Activated T-cell treated with anti-CD3 and anti-CD28 coated beads for 1 hour (primary cell): Measurements from ENCODE around the gene EPHX1.
"Not testable (repeated sequence)": the region's sequence is repeated elsewhere in the genome, so short reads cannot be mapped to it uniquely, and the experiment has no call there.

Source experiments
- DNase-seq: peaks from one replicate; pipeline ENCODE4 v3.0.0-alpha.2; 2020; ENCODE audit warnings: low read depth

EPHX1 gene

DNA sequence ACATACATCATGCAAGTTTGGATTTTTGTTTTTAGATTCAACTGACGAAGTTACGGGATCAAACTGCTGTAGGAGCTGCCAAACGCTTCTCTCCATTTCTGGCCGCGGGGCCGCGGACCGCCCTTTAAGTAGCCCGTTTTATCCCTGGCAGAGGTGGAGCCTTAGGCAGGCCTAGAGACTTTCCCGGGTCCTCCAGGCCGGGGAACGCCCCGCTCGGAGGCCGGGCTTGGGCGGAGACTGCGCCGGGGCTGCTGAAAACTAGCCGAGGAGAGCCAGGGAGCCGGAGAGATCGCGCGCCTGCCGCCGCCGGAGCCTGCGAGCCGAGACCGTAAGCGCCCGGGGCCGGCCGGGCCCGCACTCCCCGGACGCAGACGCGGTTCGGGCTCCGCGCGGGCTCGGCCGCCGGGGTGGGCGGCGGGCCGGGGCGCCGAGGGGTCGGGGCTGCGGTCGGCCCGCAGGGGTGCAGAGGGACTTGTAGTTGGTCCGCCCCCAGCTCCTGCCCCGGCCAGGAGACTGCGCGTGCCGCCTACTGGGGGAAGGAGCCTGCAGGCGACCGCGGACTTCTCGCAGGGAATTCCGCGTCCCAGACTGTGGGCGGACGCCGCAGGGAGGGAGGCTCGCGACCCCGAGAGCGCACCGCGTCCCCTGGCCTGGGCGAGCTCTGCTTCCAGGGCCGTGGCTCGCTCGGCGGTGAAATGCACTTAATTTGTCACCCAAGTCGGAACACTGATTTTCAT, at the start of gene EPHX1:
TSS of gene EPHX1 (plus strand) at position 283 of the 737 bp plus-strand sequence. CDS start 18,606 bp downstream, outside the sequence.
- DNase-seq: peak; percentile 43

DNA sequence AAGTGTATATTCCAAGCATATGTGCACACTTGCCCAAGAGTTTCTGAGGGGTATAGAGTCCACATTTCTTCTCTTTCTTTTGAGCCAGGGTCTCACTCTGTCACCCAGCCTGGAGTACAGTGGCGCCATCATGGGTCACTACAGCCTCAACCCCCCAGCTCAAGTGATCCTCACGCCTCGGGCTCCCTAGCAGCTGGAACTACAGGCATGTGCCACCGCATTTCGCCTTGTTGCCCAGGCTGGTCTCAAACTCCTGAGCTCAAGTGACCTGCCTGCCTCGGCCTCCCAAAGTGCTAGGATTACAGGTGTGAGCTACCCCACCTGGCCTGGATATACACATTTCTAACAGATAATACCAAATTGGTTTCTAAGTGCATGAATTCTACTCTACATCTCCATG, 49.4 kb upstream of the EPHX1 start:
- DNase-seq: no peak

DNA sequence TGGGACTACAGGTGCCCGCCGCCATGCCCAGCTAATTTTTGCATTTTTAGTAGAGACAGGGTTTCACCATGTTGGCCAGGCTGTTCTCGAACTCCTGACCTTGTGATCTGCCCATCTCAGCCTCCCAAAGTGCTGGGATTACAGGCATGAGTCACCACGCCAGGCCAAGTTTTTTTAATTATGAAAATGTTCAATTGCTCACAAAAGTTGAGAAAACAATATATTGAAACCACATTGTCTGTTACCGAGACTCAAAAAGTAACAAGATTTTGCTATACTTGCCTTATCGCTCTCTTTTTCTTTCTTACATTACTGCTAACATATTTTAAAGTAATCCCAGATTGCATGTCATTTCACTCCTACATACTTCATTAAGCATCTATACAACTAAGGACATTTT, 48.5 kb upstream of the EPHX1 start:
- DNase-seq: not testable (repeated sequence)

DNA sequence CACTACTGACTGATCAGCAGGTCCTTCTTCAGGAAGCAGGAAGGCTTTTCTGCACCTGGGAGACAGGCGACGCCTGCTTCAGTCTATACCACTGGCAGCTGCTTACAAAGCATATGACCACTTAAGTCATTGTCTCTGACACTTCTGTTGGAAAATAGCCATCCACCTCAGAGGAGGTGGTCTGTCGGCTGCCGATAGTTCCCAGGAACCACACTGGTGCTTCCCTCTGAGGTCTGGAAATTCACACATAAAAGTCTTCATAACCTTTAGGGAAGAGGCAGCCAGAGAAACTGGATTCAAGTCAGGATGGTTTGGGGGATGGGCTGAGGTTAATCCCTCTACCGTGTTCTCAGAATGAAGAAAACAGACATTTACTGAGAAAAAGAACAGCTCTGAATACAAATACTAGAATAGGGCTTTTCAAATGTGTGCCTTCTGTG, 47.9 kb upstream of the EPHX1 start:
- DNase-seq: no peak

DNA sequence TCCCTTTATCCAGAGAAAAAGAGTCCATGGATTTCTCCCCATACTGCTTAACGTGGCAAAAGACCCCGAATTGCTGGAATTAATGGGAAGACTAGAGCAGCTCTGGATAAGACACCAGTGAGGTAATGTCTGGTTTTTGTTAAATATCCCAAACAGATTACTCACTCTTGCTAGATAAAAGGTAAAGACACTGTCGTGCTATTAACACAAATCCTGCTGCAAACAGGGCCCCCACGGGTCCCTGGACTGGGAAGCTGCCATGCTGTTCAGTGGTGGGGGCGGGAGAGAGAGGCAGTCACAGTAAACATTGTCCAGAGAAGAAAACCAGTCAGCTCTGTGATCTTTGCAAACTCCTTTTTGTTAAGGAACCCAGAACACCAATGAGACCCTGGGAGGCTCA, 47.5 kb upstream of the EPHX1 start:
- no peak for DNase-seq

DNA sequence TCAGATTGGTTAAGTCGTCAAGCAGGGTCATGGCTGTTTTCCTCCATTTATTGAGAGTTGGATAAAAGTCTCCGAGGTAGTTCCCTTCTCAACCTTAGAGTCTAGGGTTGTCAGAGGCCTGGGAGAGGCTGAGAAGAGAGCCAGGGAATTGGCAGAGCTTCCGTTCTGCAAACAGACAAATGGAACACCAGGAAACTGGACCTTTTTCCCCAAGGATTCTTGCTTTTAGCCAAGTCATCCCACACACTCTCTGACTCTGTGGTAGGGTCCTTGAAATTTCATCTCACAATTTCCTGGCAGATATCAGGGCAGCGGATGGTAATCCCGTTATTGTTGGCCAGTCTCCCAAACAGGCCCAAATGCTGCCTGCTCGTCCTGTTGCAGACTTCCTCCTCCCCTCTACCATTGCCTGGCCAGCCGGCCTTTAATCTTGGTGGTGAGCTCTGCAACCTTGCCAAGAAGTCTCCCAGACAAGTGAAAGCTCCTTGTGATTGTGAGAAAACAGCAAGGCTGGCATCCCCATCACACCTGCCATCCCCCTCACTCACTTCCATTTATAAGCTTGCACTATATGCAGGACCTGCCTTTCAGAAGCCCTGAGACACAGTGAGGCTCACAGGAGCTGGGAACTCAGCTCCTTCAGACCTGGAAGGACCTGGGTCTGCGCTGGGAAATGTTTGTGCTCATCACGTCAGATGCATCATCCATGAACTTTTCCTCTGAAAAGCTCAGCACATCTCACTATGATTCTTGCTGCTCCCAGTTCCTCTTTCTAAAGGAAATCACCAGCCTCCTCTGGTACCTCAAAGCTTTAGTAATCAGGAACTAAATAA, 46.0 kb upstream of the EPHX1 start:
- no peak for DNase-seq

DNA sequence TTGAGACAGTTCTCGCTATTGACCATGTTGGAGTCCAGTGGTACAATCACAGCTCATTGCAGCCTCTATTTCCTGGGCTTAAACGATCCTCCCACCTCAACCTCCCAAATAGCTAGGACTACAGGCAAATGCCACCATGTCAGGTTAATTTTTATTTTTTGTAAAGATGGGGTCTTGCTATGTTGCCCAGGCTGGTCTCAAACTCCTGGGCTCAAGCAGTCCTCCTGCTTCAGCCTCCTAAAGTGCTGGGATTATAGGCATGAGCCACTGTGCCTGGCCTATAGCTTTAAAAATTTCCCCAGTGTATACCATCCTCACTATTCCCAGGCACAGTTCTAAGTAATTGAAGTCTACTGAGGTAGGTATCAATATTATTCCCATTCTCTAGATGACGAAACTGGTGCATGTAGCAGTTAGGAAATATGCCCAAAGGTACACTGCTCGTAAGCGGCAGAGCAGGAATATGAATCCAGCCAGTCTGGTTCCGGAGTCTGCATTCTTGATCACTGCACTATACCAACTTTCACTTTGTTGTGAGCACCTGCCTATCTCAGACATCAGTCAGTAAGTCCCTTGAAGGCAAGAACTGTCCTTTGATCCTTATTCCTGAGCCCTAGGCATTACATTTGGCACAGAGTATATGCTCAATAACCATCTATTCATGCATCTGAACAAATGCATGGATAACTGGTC, 43.8 kb upstream of the EPHX1 start:
- no peak for DNase-seq

DNA sequence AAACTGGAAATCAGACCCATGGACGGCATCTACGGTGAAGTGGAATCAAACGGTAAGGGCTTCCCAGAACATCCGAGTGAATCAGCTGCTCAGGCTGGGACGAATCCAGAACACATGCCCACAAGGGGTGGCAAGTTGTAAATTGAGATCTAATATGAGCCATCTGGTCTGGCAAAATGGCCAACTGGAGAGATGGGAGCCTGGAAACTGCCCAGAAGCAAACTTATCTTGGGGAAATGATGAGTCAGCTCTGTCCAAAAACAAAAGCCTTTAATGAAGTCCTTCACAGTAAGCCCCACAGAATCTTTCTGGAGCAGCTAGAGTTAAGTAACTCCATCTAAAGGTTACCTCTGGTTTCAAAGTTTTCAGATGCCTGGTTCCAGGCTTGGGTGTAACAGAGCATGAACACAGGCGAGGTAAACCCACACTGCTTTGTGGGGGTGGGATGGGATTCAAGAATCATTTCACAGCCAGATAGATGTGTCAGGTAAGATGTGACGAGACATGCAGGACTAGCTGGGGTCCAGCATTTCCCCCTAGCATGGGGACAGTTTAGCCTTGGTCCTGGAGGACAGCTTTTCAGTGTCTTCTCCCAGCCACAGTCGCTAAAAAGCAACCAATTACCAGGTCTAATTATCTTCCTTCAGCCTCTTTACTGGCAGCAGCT, 42.8 kb upstream of the EPHX1 start:
- no peak for DNase-seq

DNA sequence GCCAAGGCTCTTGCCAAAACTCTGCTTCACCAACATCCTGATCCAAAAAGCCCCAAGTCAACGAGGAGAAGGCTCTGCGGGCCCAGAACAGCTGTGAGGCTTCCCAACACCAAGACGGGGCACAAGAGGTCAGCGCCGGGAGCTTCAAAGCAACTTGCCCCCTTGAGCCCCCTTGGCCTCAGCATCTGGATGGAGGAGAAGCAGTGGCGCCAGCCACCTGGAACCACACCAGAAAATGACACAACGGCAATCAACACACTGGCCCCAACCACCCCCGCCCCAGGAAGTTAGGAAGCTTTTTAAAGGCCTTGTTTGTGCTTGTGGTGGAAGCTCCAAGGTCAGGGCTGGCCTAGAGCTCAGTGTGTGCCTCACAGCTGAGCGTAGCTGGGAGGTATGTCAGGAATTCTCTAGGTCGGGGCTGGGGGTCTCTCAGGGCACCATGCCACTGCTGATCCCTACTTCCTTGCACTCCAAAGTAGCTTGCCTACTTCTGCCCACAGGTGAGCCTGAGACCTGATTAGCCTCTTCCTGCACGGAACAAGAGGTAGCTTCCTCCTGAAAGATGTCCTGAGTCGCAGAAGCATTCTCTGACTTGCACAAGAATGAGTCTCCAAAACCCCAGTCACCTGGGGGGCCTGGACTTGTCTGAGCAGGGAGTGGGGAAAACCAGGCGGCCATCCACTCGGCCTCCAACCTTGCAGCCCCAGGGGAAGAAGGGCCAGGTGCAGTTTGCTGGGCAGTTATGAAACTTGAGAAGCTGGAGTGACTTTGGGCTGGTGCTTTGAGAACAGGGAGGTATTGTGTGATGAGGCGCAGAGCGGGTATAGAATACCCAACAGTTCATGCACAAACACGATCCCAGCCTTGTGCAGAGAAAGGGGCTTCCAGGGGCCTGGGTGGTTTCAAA, 42.0 kb upstream of the EPHX1 start:
- DNase-seq: no peak

DNA sequence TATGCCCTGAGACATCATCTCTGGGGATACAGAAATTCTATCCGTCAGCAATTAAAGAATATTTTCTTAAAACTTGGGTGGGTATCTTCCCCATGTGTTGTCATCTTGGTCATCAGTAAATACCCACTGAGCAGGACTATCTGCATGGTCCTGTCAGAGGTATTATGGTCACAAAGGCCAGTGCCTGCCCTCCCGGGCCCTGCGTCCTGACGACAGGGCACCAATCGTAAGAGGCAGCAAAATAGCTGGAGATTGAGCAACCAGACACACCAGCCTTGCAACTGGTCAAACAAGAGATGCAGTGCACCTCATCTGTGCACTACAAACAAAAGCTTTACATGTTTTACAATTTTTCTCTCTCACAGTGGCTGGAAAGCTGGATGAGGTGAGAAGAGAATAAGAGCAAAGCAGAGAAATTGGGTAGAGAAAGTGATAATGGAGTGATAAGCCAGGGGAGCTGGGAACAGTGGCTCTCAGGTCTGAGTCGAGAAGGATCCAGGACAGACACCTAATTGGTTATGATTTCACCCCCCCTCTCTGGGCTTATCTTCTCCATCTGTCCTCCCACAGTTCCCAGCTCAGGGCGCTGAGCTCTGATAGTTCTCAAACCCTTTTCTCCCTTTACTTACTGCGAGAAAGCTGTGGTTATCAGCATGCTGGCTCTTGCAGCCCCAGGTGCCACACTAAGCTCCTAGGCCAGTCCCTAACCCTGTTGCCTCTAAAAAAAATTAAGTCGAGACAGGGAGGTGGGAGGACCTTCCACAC, 41.1 kb upstream of the EPHX1 start:
- no peak for DNase-seq

DNA sequence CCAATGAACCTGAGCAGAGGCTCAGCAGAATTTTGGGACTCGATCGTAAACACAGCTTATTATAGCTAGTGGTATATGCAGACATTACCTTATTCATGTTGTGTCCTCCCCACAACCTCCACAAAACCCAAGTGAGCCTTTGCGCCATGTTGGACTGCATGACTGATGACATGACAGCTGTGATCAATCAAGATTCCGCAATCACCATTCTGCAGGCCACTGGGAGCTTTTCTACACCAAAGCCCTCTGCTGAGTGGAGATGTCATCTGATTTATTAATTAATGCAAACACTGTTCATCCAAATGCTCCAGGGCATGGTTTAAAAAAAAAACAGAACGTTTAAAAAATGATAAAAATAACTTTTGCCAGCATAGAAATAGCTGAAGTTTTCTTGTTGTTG, 40.2 kb upstream of the EPHX1 start:
- DNase-seq: no peak

DNA sequence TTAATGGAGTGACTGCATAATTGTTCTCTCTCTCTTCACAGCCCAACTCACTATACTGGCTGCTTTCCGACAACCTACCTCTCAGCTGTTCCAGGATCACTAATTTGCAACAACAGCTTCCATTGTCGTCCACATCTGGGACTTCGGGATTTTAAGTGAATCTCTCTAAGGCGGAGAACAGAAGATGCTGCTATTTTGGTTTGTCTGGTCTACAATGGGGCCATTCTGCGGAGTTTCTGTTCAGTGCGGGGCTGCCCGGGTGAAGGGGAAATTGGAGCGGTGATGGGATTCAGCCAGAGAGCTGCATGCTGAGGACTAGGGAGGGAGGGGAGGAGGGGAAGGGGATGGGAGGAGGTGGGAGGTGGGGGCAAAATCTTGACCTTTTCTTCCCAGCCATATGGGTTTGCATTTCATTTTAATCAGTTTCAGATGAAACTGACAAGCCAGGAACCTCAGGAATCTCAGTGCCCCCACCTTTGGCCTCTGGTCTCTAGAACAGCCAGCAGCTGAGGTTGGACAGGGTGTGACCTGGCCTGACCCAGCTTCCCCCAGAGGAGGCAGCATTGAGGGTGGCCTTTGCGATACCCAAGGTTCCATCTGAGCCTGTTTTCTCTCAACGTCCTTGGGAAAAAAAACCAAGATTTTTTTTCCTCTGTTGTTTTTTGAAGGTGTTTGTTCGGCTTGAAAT, 39.2 kb upstream of the EPHX1 start:
- no peak for DNase-seq

DNA sequence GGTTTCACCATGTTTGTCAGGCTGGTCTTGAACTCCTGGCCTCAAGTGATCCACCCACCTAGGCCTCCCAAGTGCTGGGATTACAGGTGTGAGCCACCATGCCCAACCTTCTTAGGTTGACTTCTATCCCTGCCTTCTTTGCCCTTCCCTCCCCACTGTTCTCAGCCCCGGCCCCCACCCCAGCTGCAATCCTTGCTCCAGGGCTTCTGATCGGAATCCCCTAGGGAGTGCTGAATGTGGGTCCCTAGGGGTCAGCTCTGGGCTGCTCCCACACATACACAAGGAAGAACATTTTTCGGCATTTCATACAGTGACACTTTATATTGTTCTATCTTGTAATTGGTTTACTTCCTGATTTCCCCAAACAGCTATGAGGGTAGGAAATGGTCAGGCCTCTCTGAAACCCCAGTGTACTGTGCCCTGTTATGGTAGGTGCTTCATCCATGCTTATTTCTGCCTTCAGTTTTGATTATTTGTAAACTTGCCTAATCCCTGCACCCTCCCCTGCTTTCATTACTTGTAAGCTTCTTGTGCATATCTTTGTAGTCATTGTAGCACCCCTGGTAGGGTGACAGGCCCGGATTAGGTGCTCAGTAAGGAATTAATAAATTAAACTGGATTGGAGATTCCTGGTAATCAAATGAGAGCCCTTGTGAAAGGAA, 38.1 kb upstream of the EPHX1 start:
- no peak for DNase-seq

DNA sequence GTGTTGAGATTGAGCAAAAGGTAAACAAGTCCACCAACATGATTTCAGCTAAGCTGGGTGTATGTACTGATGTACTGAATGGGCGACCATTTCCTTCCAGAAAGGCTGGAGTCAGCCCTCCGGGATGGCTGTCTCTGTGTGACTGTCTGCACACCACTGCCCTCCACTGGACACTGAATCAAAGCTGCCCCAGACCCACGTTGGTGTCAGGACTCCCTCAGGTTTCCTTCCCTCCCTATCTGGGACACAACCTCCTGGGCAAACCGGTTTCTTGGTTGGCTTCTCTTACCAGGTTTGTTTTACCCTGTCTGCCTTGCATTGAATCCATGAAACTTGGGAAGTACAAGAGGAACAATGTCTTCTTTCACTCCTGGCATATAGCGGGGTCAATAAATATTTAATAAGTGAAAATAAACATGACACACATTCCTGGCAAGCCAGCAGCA, 37.6 kb upstream of the EPHX1 start:
- DNase-seq: no peak

DNA sequence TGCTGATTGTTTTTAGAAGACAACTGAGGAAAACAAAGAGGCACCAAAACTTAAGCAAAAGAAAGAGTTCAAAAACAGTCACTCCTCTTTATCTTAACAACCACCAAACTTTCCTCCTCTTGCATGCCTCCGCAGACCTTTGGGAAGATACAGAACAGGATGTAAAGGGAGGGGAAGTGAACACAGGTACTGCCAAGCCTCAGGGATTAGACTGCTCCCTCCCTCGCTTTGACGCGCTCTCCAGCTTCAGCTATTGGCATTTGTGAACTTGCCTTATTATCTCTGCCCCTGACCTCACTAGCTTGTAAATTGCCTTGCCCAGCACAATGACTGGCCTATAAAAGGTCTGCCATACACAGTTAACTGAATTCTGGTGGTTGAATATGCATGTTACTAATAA, 37.1 kb upstream of the EPHX1 start:
- no peak for DNase-seq

DNA sequence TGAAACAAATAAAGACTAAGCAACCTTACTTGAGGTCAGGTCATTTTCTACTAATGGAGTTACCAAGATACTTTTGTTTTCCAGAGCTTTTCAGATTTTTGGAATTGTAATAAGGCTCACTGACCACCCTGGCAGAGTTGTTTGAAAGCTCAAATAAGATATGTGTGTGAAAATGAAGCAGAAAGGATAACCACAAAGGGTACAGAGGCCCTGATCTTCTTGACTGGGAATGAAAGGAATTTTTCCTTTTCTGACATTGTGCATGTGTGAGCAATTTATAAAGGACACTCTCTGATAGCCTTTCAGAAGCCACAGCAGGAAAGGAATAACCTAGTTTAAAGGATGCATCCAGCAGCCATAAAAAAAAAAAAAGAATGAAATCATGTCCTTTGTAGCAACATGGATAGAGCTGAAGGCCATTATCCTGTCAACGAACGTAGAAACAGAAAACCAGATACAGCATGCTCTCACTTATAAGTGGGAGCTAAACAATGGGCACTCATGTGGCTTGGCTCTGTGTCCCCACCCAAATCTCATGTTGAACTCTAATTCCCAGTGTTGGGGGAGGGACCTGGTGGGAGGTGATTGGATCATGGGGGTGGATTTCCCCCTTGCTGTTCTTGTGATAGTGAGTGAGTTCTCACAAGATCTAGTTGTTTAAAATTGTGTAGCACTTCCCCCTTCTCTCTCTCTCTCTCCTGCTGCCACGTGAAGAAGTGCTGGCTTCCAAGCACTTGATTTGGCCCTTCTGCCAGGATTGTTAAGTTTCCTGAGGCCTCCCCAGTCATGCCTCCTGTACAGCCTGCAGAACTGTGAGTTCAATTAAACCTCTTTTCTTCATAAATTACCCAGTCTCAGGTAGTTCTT, 35.4 kb upstream of the EPHX1 start:
- no peak for DNase-seq

DNA sequence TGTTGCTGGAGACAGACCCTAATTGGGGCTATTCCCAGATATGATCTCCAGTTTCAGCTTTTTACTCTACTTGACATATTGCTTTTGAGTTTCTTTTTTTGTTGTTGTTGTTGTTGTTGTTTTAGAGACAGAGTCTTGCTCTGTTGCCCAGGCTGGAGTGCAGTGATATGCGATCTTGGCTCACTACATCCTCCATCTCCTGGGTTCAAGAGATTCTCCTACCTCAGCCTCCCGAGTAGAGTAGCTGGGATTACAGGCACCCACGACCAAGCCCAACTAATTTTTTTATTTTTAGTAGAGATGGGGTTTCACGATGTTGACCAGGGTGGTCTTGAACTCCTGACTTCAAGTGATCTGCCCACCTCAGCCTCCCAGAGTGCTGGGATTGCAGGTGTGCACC, 33.6 kb upstream of the EPHX1 start:
- no peak for DNase-seq

DNA sequence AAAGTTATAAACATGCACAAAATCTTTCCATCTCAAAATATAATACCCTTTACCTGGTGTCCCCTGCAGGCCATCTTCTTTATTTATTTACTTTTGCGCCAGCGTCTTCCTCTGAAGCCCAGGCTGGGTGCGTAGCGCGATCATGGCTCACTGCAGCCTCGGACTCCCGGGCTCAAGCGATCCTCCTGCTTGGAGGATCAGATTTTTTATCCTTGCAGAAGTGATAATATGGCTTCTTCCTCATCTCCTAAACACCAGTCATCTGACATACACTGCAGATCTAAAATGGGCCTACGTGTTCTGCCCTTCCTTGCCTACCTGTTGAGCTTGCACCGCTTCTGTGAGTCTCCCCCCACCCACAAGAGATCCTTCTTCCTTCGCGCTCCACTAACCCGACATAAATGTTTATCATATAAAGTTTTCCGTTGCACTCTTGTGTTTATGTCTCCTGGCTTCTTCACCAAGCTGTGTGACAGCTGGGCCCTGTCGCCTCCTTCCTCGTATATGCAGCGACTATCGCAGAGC, 32.8 kb upstream of the EPHX1 start:
- DNase-seq: no peak
